Measurements from ENCODE around the gene ZFP14. TPM values are rescaled to one million over a fixed set of nuclear protein-coding genes. Genes with fewer than 3 reads are reported as not detected.
A peak's percentile ranks its signal among the peaks of the same experiment; 100 is the strongest.

The ZFP14 gene
- total RNA-seq, result 1 to 10 TPM; 2.4 to 2.7 TPM

- H3K4me3 Mint-ChIP-seq, result peak within 1 kb of the TSS; percentile 95 to 100
These were observed at the start of gene ZFP14 for GRCh38 chr19:36378625-36379509. TSS of gene ZFP14 (minus strand) at chr19:36379201. CDS start at chr19:36367892, 11,309 bp downstream.

GRCh38 chr19:36423925-36424324, 44.9 kb upstream of the ZFP14 start:
- H3K4me1 Mint-ChIP-seq (ENCODE audit: low read depth), result peaks cover 7% of the 10 kb centered on the region
- DNase-seq, result no peak
- no peak overlapping the region for H3K27ac Mint-ChIP-seq
- H3K36me3 Mint-ChIP-seq (ENCODE audit: insufficient read depth in 2 of 2), result peaks cover 8 to 24% of the 10 kb centered on the region in 2 donors
- no peak for ATAC-seq (replicated peaks in 1 of 2)
- H3K4me3 Mint-ChIP-seq, result no peak overlapping the region
- H3K27me3 Mint-ChIP-seq (ENCODE audit: low read depth), result peaks cover 27% of the 10 kb centered on the region
- H3K9me3 Mint-ChIP-seq, result peaks cover 9 to 16% of the 10 kb centered on the region in 2 donors

More at GRCh38 chr19:36378625-36379509, at the start of gene ZFP14:
- H3K27me3 Mint-ChIP-seq (ENCODE audit: low read depth), result no peaks in the 10 kb centered on the region
- H3K27ac Mint-ChIP-seq, result peak within 1 kb of the TSS; percentile 97
- H3K36me3 Mint-ChIP-seq (ENCODE audit: insufficient read depth in 2 of 2), result peaks cover 10 to 21% of the 10 kb centered on the region in 2 donors
- peak; percentile 99 for ATAC-seq (replicated peaks in 1 of 2)
- peaks cover 18% of the 10 kb centered on the region for H3K4me1 Mint-ChIP-seq (ENCODE audit: low read depth)
- H3K9me3 Mint-ChIP-seq, result peaks cover 5 to 6% of the 10 kb centered on the region in 2 donors
- DNase-seq, result peak; percentile 95 to 97

- ATAC-seq (replicated peaks in 1 of 2), result no peak
- Mint-ChIP-seq H3K36me3 (ENCODE audit: insufficient read depth in 2 of 2) (peaks cover 17 to 36% of the 10 kb centered on the region in 2 donors), H3K4me3 (peak overlapping the region; percentile 53 to 73)
These were observed 42.9 kb upstream of the ZFP14 start for GRCh38 chr19:36421749-36422481.

GRCh38 chr19:36420961-36421748, 42.2 kb upstream of the ZFP14 start:
- DNase-seq (no peak), ATAC-seq (replicated peaks in 1 of 2) (no peak)
- H3K27me3 Mint-ChIP-seq (ENCODE audit: low read depth), result peaks cover 27% of the 10 kb centered on the region
- H3K27ac Mint-ChIP-seq, result no peak overlapping the region
- peaks cover 23% of the 10 kb centered on the region for H3K4me1 Mint-ChIP-seq (ENCODE audit: low read depth)
- peaks cover 5 to 12% of the 10 kb centered on the region in 2 donors for H3K9me3 Mint-ChIP-seq
- peak overlapping the region; percentile 73 to 78 for H3K4me3 Mint-ChIP-seq
- H3K36me3 Mint-ChIP-seq (ENCODE audit: insufficient read depth in 2 of 2), result peaks cover 17 to 36% of the 10 kb centered on the region in 2 donors

More at GRCh38 chr19:36421749-36422481, 42.9 kb upstream of the ZFP14 start:
- DNase-seq, result no peak
- H3K4me1 Mint-ChIP-seq (ENCODE audit: low read depth), result peaks cover 23% of the 10 kb centered on the region
- H3K27ac Mint-ChIP-seq, result no peak overlapping the region
- peaks cover 27% of the 10 kb centered on the region for H3K27me3 Mint-ChIP-seq (ENCODE audit: low read depth)
- H3K9me3 Mint-ChIP-seq, result peaks cover 6 to 14% of the 10 kb centered on the region in 2 donors

GRCh38 chr19:36418287-36419001, 39.4 kb upstream of the ZFP14 start, which contains the start of gene ZFP82:
TSS of gene ZFP82 (minus strand) at chr19:36418644. CDS start at chr19:36409789, 8,855 bp downstream.
- DNase-seq (peak; percentile 82 to 87), ATAC-seq (replicated peaks in 1 of 2) (peak; percentile 94 to 95)
- H3K9me3 Mint-ChIP-seq, result peaks cover 0 to 6% of the 10 kb centered on the region in 2 donors
- H3K27me3 Mint-ChIP-seq (ENCODE audit: low read depth), result peaks cover 17% of the 10 kb centered on the region
- H3K4me3 Mint-ChIP-seq, result peak within 1 kb of the TSS; percentile 97
- H3K4me1 Mint-ChIP-seq (ENCODE audit: low read depth), result peaks cover 23% of the 10 kb centered on the region
- peak within 1 kb of the TSS; percentile 94 for H3K27ac Mint-ChIP-seq
- H3K36me3 Mint-ChIP-seq (ENCODE audit: insufficient read depth in 2 of 2), result peaks cover 15 to 42% of the 10 kb centered on the region in 2 donors

GRCh38 chr19:36417752-36418286, 38.8 kb upstream of the ZFP14 start:
- Mint-ChIP-seq H3K27ac (peak overlapping the region; percentile 94), H3K9me3 (peaks cover 0 to 6% of the 10 kb centered on the region in 2 donors), H3K4me1 (ENCODE audit: low read depth) (peaks cover 23% of the 10 kb centered on the region), H3K36me3 (ENCODE audit: insufficient read depth in 2 of 2) (peaks cover 16 to 47% of the 10 kb centered on the region in 2 donors), H3K4me3 (peak overlapping the region; percentile 97), H3K27me3 (ENCODE audit: low read depth) (peaks cover 17% of the 10 kb centered on the region)
- ATAC-seq (replicated peaks in 1 of 2) (peak in 1 of 2 donors; percentile 3), DNase-seq (peak in 1 of 2 donors; percentile 4)

- H3K4me3 Mint-ChIP-seq, result no peak overlapping the region
- DNase-seq, result no peak
- no peaks in the 10 kb centered on the region for H3K27me3 Mint-ChIP-seq (ENCODE audit: low read depth)
- H3K36me3 Mint-ChIP-seq (ENCODE audit: insufficient read depth in 2 of 2), result peaks cover 37 to 74% of the 10 kb centered on the region in 2 donors
- no peaks in the 10 kb centered on the region for H3K4me1 Mint-ChIP-seq (ENCODE audit: low read depth)
- H3K9me3 Mint-ChIP-seq, result peaks cover 16 to 22% of the 10 kb centered on the region in 2 donors
- no peak overlapping the region for H3K27ac Mint-ChIP-seq
- no peak for ATAC-seq (replicated peaks in 1 of 2)
These were observed 30.8 kb upstream of the ZFP14 start for GRCh38 chr19:36409841-36410240.

- Mint-ChIP-seq H3K9me3 (peaks cover 18 to 26% of the 10 kb centered on the region in 2 donors), H3K4me3 (no peak overlapping the region), H3K27ac (no peak overlapping the region), H3K27me3 (ENCODE audit: low read depth) (no peaks in the 10 kb centered on the region), H3K4me1 (ENCODE audit: low read depth) (no peaks in the 10 kb centered on the region), H3K36me3 (ENCODE audit: insufficient read depth in 2 of 2) (peaks cover 45 to 76% of the 10 kb centered on the region in 2 donors)
- DNase-seq, result no peak
- no peak for ATAC-seq (replicated peaks in 1 of 2)
These were observed 29.1 kb upstream of the ZFP14 start for GRCh38 chr19:36408101-36408500.

- peaks cover 18 to 25% of the 10 kb centered on the region in 2 donors for H3K9me3 Mint-ChIP-seq
- ATAC-seq (replicated peaks in 1 of 2) (no peak), DNase-seq (no peak)
- H3K27ac Mint-ChIP-seq, result no peak overlapping the region
- H3K27me3 Mint-ChIP-seq (ENCODE audit: low read depth), result no peaks in the 10 kb centered on the region
- H3K4me3 Mint-ChIP-seq, result no peak overlapping the region
- H3K4me1 Mint-ChIP-seq (ENCODE audit: low read depth), result no peaks in the 10 kb centered on the region
- H3K36me3 Mint-ChIP-seq (ENCODE audit: insufficient read depth in 2 of 2), result peaks cover 44 to 76% of the 10 kb centered on the region in 2 donors
These were observed 25.5 kb upstream of the ZFP14 start for GRCh38 chr19:36404498-36404897.

GRCh38 chr19:36401475-36401874, 22.5 kb upstream of the ZFP14 start:
- Mint-ChIP-seq H3K4me3 (no peak overlapping the region), H3K9me3 (peaks cover 13 to 19% of the 10 kb centered on the region in 2 donors), H3K27me3 (ENCODE audit: low read depth) (no peaks in the 10 kb centered on the region)

GRCh38 chr19:36398571-36398970, 19.6 kb upstream of the ZFP14 start:
- Mint-ChIP-seq H3K9me3 (peaks cover 25 to 27% of the 10 kb centered on the region in 2 donors), H3K27me3 (ENCODE audit: low read depth) (no peaks in the 10 kb centered on the region), H3K36me3 (ENCODE audit: insufficient read depth in 2 of 2) (peaks cover 39 to 74% of the 10 kb centered on the region in 2 donors), H3K4me3 (no peak overlapping the region), H3K27ac (no peak overlapping the region), H3K4me1 (ENCODE audit: low read depth) (no peaks in the 10 kb centered on the region)
- no peak for ATAC-seq (replicated peaks in 1 of 2)
- no peak for DNase-seq

More at GRCh38 chr19:36401475-36401874, 22.5 kb upstream of the ZFP14 start:
- H3K4me1 Mint-ChIP-seq (ENCODE audit: low read depth), result no peaks in the 10 kb centered on the region
- H3K27ac Mint-ChIP-seq, result no peak overlapping the region
- H3K36me3 Mint-ChIP-seq (ENCODE audit: insufficient read depth in 2 of 2), result peaks cover 42 to 73% of the 10 kb centered on the region in 2 donors
- no peak for DNase-seq
- ATAC-seq (replicated peaks in 1 of 2), result no peak

Data from activated T-cell treated with anti-CD3 and anti-CD28 coated beads, Interleukin-2, amount 50 U/mL, for 72 hours (primary cell).